ENCODE results near the gene MYBPH.

Gene MYBPH

DNA sequence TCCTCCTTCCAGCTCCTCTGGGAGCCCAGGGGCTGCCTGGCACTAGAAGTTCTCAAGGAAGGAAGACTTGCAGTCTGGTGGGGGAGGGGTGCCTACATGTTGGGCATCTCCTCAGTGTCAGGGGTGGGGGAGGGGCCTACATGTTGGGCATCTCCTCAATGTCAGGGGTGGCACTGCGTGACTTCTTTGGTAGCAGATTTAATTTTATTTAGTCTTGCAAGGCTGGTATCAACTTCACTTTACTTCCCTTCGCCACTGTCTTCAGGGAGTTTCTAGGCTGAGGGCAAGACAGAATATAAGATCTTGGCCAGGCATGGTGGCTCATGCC is 29.6 kb downstream of the MYBPH start:
- DNase-seq: no peak

DNA sequence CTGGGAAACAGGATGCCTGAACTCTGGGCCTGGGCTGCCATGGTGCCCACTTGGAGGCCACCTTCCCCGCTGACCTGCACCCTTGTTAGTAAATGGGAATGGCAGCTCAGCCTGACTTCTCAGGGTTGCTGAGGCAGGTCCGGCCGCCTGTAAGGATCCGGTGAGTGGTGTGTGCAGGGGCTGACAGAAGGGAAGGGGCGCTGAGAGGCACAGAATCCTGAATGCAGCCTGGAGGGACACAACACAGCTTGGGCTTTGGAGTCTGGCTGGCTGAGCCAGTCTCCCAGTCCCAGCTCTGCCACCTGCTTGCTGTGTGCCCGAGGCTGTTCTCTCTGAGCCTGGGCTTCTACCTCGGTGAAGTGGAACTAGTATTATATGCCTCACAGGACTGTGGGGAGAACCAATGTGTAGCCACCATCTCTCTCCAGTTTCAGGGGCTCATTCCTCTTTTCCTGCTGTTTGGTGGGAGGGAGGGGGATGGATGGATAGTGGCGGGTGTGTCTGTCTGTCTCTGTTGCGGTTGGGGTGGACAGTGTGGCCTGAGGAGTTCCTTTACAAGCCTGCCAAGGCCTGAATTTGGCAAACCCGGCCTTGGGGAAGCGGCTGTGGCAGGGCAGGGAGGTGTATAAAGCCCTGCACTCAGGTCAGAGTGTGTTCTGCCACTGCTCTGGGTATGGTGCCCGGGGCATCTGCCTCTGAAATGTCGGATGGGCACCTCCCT is 30.1 kb downstream of the MYBPH start:
- no peak for DNase-seq

DNA sequence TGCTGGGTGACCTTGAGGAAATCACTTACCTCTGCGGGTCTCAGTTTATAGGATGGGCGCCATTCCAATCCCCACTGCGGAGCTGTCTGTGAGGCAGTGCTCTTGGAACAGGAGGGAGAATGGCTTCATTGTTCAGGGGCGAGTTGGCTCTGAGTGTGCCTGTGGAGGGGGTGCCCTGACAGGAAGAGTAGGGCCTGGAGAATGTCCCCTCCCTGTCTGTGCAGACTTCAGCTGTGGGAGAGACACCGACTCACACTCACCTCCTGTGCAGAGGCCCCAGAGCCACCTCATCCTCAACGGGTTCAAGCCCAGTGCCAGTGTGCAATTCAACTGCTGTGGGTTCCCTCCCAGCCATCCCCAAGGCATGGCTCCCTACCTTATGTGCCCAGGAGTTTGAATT is 31.0 kb downstream of the MYBPH start:
- no peak for DNase-seq

DNA sequence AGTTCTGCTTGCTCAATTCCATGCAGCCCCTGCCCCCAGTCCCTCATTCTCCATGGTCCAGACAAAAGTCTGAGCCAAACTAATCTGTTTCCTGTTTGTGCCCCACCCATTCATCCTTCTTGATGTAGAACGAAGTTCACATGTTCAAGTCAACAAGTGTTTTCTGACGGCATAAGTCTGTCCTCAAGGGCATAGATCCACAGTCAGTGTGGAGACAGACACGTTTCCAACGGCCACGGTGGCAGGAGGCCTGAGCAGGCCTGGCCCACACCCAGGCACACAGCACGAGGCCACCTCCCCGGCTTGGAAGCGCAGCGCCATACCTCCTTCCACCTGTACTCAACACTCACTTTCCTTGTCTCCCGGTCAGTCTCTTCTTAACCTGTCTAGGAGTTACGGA is 32.0 kb downstream of the MYBPH start:
- DNase-seq: no peak

DNA sequence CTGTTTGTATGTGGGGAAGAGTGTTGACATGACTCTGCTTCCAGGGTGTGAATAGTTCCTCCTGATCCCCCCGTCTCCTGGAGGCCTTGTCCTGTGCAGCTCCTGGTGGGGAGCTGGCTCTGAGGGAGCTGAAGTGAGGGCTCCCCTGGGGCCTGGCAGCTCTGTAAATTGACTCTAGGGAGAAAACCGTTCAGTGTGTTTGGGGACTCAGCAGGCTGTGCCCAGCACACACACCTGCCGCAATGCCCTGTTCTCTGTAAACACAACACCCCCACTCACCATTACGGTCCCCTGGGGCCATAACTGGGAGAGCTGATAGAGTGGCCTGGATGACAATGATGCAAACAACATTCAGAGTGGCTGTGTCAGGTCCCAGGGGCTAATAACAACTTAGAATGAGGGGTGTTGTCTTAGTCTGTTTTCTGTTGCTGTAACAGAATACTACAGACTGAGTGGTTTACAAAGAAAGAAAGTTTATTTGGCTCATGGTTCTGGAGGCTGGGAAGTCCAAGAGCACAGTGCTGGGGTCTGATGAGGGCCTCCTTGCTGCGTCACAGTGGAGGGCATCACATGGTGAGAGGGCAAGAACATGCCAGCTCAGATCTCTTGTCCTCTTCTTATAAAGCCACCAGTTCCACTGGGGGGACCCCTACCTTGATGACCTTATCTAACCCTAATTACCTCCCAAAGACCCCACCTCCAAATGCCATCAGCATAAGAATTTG is 32.8 kb downstream of the MYBPH start:
- no peak for DNase-seq

DNA sequence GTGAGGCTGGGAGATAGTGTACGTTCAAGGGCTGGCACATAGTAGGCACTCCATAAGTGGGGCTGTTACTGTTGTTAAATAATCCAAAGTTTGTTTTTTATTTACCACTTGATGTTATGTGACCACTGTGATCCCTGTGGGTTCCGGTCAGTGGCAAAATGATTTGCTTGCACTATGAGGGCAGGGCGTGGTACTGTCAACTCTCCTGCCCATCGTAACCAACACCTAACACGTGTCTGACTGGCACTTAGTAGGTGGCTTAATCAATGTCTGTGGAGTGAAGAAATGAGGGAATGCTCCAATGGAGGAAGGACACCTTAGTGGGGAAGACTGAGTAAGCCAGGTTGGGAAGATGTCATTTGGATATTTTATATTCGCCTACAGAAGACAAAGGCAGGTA is 33.5 kb downstream of the MYBPH start:
- DNase-seq: no peak

DNA sequence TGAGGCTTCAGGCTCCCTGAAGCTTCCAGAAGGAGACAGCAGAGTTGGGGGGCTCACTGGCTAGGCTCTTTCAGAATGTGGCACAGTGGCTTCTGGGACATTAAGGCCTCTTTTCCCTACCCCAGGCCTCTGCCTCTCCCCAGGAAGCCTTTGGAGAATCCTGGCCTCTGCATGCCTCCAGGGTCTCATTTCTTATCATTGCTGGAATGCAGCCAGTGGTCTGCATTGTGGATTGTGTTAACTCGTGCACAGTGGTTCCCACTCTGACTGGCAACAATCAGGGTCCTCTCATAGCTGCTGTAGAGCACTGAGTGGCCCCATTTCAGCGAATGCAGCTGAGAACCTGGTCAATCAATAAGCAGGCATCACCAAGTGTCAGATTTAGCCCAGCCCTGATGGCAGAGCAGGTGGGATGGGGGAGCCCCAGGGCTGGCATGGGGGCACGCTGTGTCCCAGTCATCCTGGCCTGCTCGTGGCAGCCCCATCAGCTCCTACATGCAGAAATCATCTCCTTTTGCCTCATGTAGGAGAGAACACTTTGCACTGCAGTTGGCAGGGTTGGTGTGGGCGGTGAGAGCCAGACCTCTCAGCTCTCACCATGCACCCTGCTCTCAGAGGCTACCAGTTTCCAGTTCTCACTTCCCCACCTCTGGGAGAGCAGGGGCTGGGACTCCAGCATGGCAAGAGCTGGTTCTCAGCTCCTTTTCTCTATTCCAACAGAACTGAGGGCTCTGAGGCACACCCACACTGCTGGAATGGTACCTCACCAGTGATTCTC is 34.7 kb downstream of the MYBPH start:
- no peak for DNase-seq

DNA sequence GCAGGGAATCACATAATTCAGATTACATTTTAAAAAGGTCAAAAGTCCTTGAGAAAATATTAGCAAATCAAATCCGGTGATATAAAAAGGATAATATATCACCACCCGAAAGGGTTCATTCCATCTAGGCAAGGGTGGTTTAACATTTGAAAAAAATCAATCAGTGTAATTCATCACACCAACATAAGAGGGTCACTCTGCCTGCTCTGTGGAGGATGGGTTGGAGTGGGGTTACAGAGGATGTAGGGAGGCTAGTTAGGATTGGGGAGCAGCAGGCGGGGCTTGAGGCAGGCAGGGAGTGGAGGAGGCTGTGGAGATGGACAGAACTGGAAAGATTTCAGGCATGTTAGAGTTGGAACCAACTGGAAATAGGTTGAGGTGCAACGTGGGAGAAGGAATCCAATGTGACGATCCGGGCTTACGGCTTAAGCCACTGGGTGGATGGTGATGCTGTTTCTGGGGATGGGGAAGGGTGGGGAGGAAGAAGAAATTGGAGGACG is 35.6 kb downstream of the MYBPH start:
- DNase-seq: no peak

DNA sequence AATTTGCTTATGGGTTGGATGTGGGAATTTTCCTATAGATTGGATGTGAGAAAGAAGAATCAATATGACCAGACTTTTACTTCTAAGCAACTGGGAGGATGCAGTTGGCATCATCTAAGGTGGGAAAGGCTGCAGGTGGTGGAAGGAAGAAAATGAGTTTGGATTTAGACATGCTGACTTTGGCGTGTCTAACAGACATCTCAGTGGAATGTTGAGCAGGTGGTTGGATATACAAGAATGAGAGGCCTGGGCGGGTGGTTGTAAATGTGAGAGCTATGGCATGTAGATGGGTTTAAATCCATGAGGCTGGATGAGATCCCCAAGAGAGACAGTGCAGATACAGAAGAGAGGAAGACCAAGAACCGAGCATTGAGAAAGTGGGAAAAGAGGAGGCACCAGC is 37.6 kb downstream of the MYBPH start:
- DNase-seq: no peak

DNA sequence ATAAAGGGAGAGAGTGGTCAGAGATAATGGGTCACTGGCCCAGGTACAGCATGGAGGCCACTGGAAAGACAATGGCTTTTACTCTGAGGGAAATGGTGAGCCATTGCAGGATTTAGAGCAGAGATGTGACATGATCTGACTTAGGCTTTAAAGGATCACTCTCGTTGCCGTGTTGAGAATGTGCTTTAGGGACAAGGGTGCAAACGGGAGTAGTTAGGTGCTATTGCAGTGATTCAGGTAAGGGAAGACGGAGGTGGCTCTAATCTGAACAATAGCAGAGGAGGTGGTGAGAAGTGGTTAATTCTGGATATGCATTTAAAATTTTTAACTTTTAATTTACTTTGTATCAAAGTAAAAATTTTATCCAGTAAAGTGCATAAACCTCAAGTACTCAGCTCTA is 38.3 kb downstream of the MYBPH start:
- DNase-seq: no peak

DNA sequence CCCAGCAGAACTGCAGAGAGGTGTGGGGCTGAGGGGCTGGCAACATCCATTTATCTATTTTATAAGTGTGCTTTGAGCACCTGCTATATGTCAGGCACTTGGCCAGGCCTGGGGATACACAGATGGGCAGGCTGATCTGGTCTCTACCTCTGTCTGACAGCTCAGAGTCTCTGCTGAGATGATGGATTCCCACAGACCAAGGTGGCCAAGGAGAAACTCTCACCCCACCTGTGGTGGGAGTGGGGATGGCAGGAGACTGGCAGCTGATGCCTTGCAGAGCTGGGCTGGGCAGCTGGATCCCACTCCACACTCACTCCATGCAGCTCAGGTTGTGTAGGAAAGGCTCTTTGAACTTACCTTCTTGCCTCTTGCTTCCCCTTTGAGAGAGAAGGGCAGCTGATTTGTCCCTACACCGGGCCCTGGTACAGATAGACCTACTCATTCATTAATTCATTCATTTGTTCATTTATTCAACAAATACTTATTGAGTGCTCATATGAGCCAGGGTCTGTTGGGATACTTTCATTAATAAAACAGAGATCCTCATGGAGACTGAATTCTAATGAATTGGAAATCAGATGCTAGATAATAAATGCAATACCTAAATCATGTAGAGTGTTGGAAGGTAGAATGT is 39.1 kb downstream of the MYBPH start:
- no peak for DNase-seq

DNA sequence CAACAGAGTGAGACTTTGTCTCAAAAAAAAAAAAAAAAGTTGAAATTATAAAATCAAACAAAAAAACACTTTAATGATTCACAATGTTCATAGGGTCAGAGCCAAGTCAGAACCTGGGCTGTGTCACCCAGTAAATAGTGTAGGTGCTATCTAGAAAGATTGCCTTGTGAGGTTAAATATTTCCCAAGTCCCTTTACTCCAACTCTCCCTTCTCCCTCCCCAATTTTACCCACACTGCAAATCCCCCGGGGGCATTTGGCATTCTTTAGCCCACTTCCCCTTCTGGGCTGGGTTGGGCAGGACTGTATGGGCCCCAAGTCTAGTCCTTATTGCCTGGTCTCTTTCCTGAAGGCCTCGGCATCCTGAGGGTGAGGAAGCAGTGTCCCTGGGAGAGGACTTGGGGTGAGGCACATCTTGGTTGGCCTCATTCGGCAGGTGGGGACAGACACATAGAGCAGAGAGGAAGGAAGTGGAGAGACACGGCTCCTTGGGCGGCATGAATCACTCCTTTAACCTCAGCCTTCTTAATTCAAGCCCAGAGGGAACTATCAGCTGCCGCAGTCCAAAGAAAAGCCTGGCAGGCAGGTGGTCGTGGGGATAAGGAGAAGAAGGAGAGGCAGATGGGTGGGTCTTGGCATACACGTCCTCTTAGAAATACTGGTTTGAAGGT is 39.9 kb downstream of the MYBPH start:
- no peak for DNase-seq

DNA sequence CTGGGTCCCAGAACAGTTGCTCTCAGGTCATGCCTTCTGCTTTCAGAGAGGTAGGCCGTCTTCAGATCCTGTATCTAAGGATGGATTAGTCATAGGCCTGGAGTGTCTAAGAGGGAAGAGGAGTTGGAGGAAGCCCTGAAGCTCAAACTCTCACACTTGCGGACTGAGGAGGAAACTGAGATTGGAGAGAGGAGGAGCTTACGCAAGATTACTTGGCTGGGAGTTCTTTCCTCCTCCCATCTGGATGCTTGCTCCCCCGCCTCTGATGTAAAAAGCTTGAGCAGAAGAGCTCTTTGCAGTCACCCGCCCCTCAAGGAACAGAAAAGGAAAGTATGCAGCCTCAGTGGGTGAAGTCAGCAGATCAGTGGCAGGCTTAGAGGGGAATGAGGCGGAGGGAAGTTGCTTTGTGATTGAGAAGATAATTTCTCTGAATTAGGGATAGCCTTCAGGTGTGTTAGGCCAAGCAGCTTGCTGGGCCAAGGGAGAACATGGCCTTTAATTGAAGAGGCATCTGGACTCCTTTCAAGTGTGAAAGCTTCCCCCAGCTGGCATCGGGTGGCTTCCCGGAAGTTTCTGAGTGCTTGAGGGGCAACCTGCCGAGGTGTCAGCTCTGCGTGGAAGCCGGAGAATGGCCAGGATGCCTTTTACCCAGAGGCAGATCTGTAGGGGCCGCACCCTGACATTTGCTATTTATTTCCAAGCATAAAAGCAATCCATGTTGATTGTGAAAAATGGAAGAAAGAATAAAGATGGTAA is 41.5 kb downstream of the MYBPH start:
- no peak for DNase-seq

DNA sequence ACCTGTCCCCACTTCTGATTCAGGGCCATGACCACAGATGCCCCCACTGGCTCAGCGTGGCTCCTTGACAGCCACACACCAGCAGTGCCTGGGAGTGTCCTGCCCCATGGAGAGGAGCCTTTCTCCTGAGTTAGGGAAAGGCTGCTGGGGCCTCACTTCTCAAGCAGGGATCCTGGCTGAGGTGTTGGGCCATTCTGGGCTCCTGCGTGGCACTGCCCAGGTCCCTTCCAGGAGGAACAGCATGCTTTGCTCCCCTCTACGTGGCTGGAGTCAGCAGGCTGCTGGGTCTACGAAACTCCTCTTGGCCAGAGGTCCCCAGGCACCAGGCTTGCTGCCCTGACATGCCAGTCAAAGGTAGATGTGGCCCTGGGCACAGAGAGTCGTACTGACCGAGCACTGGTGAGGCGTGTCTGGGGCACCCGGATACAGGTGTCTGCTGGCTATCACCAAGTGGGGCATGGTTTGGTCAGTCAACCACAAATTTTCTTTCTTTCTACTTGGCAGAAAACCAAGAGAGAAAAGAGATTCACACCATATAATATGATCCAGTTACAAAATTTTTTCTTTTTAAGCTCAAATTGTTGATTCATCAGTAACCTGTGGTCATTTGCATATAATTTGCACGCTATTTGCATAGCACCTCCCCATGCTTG is 44.0 kb downstream of the MYBPH start:
- DNase-seq: no peak

DNA sequence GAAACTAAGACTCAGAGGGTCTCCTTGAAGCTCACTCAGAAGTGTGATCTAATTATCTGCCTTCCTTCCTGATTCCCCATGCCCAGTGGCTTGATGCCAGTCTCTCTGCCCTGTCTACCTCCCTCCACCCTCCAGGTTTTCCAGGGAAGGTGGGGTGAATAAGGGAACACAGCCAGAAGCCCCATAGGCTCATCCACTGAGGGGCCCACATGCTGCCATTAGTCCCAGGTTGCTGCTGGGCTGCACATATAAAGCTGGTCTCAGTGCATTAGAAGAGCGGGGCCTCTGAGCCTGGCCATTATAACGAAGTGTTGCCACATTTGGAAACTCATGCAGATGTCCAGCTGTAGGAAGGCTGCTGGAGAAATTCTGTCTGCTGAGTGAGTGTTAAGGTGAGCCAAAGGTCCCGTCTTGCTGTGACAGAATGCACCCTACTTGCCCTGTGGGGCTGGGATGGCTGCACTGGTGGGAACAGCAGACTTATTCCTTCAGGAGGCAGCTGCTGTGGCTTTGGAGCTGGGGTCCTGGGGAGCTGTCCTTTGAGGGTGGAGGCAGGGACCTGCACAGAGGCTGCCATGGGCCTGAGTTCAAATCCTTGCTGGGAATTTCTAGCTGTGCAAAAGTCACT is 45.2 kb downstream of the MYBPH start:
- DNase-seq: no peak

DNA sequence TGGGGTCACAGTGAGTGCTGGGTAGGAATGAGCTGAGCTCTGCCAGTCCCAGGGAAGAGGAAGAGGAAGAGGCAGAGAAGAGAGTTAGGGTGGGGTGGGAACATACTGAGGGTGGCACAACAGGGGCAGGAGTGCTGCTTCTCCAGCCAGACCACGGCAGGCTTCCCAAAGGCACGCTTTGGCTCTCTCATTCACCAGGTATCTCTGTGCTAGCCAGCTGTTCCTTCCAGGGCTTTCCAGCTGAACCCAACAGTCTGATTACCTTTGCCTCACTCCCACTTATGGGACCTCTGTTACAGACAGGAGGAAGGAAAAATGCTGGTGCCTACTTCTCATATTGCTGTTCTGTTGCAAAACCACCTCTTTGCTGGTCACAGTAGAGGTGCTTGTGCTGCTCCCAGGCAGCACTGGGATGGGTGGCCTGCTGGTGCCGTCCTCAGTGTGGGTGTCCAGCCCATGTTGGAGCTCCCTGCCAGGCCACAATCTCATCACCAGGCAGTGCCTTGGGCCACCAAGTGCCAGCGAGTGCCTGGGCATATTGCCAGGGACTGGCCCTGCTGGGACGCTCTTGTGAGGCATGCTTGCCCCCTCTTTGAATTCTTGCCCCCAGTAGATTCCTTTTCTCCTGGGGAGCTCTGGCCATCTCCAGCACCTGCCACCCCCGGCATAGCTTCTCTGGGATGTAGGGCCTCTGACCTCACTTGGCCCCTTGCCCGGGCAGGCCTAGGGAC is 46.0 kb downstream of the MYBPH start:
- DNase-seq: no peak

DNA sequence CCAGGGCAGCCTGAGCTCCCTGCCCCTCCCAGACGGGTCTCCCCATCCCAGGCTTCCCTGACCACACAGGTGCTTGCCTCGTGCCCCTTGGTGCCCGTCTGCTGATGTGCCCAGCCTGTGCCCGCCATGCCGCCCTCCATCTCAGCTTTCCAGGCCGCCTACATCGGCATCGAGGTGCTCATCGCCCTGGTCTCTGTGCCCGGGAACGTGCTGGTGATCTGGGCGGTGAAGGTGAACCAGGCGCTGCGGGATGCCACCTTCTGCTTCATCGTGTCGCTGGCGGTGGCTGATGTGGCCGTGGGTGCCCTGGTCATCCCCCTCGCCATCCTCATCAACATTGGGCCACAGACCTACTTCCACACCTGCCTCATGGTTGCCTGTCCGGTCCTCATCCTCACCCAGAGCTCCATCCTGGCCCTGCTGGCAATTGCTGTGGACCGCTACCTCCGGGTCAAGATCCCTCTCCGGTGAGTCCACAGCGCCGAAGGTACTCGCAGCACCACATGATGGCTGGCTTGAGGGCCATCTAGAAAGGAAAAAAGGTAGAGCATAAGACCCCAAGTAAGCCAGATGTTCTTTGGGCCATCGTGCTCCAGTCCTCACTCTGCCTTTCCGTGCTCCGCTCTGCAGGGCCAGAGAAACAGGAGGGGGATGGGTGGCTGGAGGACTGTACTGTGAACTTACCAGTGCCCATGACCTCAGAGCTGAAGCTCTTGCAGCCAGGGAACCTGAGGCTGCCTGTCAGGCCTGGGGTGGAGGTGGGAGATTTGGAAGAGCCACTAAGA is 46.7 kb downstream of the MYBPH start:
- DNase-seq: peak; percentile 14

DNA sequence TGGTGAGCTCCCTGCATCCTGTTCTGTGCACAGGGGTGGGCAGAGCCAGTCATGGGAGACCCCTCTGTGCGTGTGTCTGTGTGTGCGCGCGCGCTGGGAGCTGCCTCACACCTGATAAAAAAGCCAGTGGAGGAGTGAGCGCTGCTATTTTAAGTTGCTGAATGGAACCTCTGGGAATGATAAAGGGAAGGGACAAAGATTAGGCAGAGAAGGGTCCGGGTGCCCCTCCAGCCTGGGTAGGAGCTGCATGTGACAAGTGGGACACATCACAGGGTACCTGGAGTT is 47.3 kb downstream of the MYBPH start:
- no peak for DNase-seq

DNA sequence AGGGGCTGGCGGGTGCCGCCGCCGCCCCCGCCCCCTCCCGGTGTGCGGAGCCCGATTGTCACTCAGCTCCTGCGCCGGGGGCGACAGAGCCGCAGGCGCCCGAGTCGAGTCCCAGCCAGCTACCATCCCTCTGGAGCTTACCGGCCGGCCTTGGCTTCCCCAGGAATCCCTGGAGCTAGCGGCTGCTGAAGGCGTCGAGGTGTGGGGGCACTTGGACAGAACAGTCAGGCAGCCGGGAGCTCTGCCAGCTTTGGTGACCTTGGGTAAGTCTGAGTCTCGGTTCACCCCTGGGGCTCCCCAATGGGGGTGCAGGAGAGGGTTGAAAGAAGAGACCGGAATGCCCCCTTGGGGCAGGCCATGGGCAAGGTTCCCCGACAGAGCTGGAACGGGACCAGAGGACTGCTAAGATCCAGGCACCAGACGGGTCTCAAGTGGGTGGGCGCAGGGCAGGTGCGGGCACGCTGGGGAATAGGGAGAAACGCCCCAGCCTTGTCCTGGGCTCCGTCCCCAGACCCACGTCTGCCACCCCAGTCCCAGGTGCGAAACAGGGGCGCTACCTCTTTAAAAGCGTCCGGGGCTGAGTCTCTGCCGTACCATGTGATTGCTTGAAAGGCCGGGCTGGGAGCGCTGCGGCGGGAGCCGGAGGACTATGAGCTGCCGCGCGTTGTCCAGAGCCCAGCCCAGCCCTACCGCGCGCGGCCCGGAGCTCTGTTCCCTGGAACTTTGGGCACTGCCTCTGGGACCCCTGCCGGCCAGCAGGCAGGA is 47.8 kb downstream of the MYBPH start, which contains the start of gene ADORA1:
TSS of gene ADORA1 (plus strand) at position 61 of the 765 bp plus-strand sequence. CDS start 1,116 bp downstream, outside the sequence.
- peak; percentile 85 for DNase-seq

All from retina (tissue), 1 donor.